ENCODE measurements around the gene CHTF18. TPM values are rescaled to one million over a fixed set of nuclear protein-coding genes. Genes with fewer than 3 reads are reported as not detected.

Gene CHTF18
- total and polyA plus RNA-seq, 9 of the 15 experiments (the other 6 are each of a cell fraction or from before 2014, with no cell fraction given), result 2.5 to 123 (median 17.0) TPM

DNA sequence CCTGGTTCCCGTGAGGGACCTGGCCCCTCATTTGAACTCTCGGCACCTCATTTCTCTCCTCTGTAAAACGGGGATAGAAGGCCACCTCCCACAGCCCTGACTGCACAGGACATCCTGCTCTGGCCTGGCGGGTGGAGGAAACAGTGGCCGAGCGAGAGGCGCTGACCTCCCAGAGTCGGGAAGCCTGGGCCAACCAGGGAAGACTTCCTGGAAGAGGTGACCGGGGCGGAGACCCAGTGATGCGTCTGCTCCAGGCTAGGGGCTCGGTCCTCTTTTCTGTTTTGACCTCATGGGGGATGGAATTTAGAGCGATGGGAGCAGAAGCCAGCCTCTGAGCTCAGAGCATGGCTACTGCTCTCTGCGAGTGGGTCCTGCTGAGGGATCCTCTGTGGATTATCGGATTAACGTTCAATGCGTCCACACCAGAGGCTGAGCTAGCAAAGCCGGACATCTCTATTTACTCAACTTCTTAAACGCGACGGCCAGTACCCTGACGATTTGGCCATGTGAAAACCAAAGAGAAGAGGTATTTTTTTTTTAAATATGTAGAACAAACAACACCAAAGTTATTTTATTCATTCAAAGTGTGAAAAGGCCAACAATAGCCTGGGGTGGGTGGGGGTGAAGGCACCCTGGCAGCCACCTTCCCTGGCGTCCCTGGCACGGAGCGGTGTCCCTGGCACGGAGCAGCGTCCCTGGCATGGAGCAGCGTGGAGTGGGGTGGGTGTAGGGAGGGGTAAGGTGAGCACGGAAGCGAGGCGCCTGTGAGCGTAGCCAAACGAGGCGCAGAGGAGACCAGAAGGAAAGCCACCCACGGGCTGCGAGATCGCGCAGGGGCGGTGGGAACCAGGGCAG, 37.0 kb upstream of the CHTF18 start (continued):
- TF ChIP-seq, protein P1, sequence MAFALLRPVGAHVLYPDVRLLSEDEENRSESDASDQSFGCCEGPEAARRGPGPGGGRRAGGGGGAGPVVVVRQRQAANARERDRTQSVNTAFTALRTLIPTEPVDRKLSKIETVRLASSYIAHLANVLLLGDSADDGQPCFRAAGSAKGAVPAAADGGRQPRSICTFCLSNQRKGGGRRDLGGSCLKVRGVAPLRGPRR (CRISPR knock-in tag; IDR thresholded peaks at IDR 0.05), result no peak
- TF ChIP-seq CBX8 (IDR thresholded peaks at IDR 0.05; ENCODE audit: borderline replicate concordance, extremely low read depth, low read depth, low read length, poor library complexity, severe bottlenecking) (no peak), SRSF7 (optimal IDR thresholded peaks at IDR 0.05; ENCODE audit: low read depth, low read length) (no peak), XRCC5 (IDR thresholded peaks at IDR 0.05; ENCODE audit: low read depth, low read length) (no peak), CCAR2 (IDR thresholded peaks at IDR 0.05; ENCODE audit: low read depth, low read length) (no peak)
- TF ChIP-seq, protein P2, sequence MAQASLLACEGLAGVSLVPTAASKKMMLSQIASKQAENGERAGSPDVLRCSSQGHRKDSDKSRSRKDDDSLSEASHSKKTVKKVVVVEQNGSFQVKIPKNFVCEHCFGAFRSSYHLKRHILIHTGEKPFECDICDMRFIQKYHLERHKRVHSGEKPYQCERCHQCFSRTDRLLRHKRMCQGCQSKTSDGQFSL (CRISPR knock-in tag; IDR thresholded peaks at IDR 0.05), result no peak
- TF ChIP-seq, protein P2 (tag; IDR thresholded peaks at IDR 0.05), result no peak
- TF ChIP-seq, protein P3, sequence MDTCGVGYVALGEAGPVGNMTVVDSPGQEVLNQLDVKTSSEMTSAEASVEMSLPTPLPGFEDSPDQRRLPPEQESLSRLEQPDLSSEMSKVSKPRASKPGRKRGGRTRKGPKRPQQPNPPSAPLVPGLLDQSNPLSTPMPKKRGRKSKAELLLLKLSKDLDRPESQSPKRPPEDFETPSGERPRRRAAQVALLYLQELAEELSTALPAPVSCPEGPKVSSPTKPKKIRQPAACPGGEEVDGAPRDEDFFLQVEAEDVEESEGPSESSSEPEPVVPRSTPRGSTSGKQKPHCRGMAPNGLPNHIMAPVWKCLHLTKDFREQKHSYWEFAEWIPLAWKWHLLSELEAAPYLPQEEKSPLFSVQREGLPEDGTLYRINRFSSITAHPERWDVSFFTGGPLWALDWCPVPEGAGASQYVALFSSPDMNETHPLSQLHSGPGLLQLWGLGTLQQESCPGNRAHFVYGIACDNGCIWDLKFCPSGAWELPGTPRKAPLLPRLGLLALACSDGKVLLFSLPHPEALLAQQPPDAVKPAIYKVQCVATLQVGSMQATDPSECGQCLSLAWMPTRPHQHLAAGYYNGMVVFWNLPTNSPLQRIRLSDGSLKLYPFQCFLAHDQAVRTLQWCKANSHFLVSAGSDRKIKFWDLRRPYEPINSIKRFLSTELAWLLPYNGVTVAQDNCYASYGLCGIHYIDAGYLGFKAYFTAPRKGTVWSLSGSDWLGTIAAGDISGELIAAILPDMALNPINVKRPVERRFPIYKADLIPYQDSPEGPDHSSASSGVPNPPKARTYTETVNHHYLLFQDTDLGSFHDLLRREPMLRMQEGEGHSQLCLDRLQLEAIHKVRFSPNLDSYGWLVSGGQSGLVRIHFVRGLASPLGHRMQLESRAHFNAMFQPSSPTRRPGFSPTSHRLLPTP (IDR thresholded peaks at IDR 0.05; ENCODE audit: borderline replicate concordance, extremely low read depth, insufficient read length), result peak; percentile 24
